H1 (cell line): Measurements from ENCODE around the gene DHH. TPM values are rescaled to one million over a fixed set of nuclear protein-coding genes. Genes with fewer than 3 reads are reported as not detected.

Experiments
- CTCF ChIA-PET: fragments of 300-600 bp; sonication (Branson Sonifier 250); formaldehyde crosslinking; loops from one replicate; lab custom pipeline; 2021; ENCODE audit not compliant: partially characterized antibody; lab: Charles Lee
- POLR2A ChIA-PET: fragments of 300-600 bp; sonication (Branson Sonifier 250); formaldehyde crosslinking; loops from one replicate; lab custom pipeline; 2021; ENCODE audit warnings: inconsistent platforms; ENCODE audit not compliant: partially characterized antibody; lab: Charles Lee
- DNase-seq, 2 experiments: peaks; one replicate each; pipeline versions ENCODE4 v3.0.0 to v3.0.0-alpha.2; 2010 to 2022; ENCODE audit warnings: low spot score in 2 of 2, low read depth in 1 of 2, mixed read lengths in 1 of 2
- FAIRE-seq: peaks from 2 replicates; lab custom pipeline; 2011; peaks lifted over from hg19 to GRCh38; lab: Jason Lieb, UNC
- H2AFZ ChIP-seq: 2 replicates; pipeline ENCODE4 v1.8.1; 2012; ENCODE audit warnings: low read length, inconsistent platforms
- H2AK5ac ChIP-seq: 2 replicates; pipeline ENCODE4 v1.6.1; 2013; ENCODE audit warnings: low read depth, low read length
- H2BK120ac ChIP-seq: replicated peaks from 2 replicates; pipeline ENCODE3; 2013; ENCODE audit warnings: low read depth, low read length, inconsistent platforms
- H2BK12ac ChIP-seq: 2 replicates; pipeline ENCODE4 v1.6.1; 2013; ENCODE audit warnings: low read depth, low read length
- H2BK15ac ChIP-seq: 2 replicates; pipeline ENCODE4 v1.6.1; 2013; ENCODE audit warnings: low read length
- H2BK20ac ChIP-seq: 2 replicates; pipeline ENCODE4 v1.6.1; 2013; ENCODE audit warnings: low read length
- H2BK5ac ChIP-seq: 2 replicates; pipeline ENCODE4 v1.6.1; 2013; ENCODE audit warnings: low read depth, low read length
- H3K14ac ChIP-seq: 2 replicates; pipeline ENCODE4 v1.6.1; 2013; ENCODE audit warnings: inconsistent platforms; ENCODE audit not compliant: insufficient read length
- H3K18ac ChIP-seq: 2 replicates; pipeline ENCODE4 v1.6.1; 2013; ENCODE audit warnings: low read length; ENCODE audit errors: extremely low read depth
- H3K23ac ChIP-seq: 2 replicates; pipeline ENCODE4 v1.6.1; 2013; ENCODE audit warnings: inconsistent platforms; ENCODE audit not compliant: insufficient read length
- H3K23me2 ChIP-seq: 2 replicates; pipeline ENCODE4 v1.6.1; 2013; ENCODE audit warnings: low read depth, low read length
- H3K27ac ChIP-seq: 2 replicates; pipeline ENCODE4 v1.6.1; 2011; ENCODE audit warnings: low read depth, low read length, inconsistent platforms
- H3K27me3 ChIP-seq, 4 experiments: replicated peaks in 1 of 4; 1 replicate in 1 of 4; 2 replicates in 3 of 4; pipeline versions ENCODE4 v1.6.1 to v1.8.1; 2011 to 2013; ENCODE audit warnings: low read length in 3 of 4, mild to moderate bottlenecking in 3 of 4, inconsistent platforms in 2 of 4, mixed read lengths in 2 of 4, moderate library complexity in 1 of 4; ENCODE audit not compliant: control insufficient read depth in 3 of 4, insufficient read depth in 3 of 4; ENCODE audit errors: extremely low read depth in 1 of 4
- H3K36me3 ChIP-seq, 4 experiments: 2 replicates each; pipeline versions ENCODE4 v1.6.1 to v1.8.1; 2011 to 2013; ENCODE audit warnings: mild to moderate bottlenecking in 4 of 4, low read length in 3 of 4, moderate library complexity in 2 of 4, control low read depth in 1 of 4, inconsistent platforms in 1 of 4; ENCODE audit not compliant: insufficient read depth in 4 of 4, control insufficient read depth in 2 of 4
- H3K4ac ChIP-seq: replicated peaks from 2 replicates; pipeline ENCODE3; 2013; ENCODE audit warnings: low read length, low read depth, mixed read lengths, inconsistent platforms; ENCODE audit not compliant: insufficient read length
- H3K4me1 ChIP-seq, 4 experiments: replicated peaks in 1 of 4; 1 replicate in 1 of 4; 2 replicates in 3 of 4; pipeline versions ENCODE4 v1.6.1 to v1.8.1; 2011 to 2013; ENCODE audit warnings: low read length in 3 of 4, inconsistent platforms in 2 of 4, mixed read lengths in 1 of 4; ENCODE audit not compliant: insufficient read depth in 4 of 4, control insufficient read depth in 3 of 4
- H3K4me2 ChIP-seq, 2 experiments: 2 replicates each; pipeline versions ENCODE4 v1.6.1 to v1.8.1; 2011 to 2013; ENCODE audit warnings: low read depth in 2 of 2, low read length in 2 of 2, control low read depth in 1 of 2, inconsistent platforms in 1 of 2, mild to moderate bottlenecking in 1 of 2; ENCODE audit not compliant: insufficient read depth in 1 of 2
- H3K4me3 ChIP-seq, 4 experiments: fragments of 200-600, 300-600 bp in 1 of 4; sonication (generic), shearing (Covaris generic), sonication (Bioruptor Twin) in 1 of 4; 2 replicates each; pipeline versions ENCODE4 v1.5.1 to v1.8.1; 2011 to 2016; ENCODE audit warnings: low read length in 4 of 4, low read depth in 3 of 4, control low read depth in 2 of 4, inconsistent platforms in 2 of 4, mild to moderate bottlenecking in 2 of 4, mixed read lengths in 1 of 4, moderate library complexity in 1 of 4; ENCODE audit not compliant: insufficient read depth in 2 of 4; ENCODE audit errors: extremely low read depth in 1 of 4
- H3K56ac ChIP-seq: replicated peaks from 2 replicates; pipeline ENCODE3; 2013; ENCODE audit warnings: low read depth, mild to moderate bottlenecking, mixed read lengths, low read length, inconsistent platforms; ENCODE audit not compliant: insufficient read length
- H3K79me1 ChIP-seq: 2 replicates; pipeline ENCODE4 v1.6.1; 2013; ENCODE audit warnings: low read depth, low read length, control low read depth
- H3K79me2 ChIP-seq, 2 experiments: 2 replicates each; pipeline versions ENCODE4 v1.6.1 to v1.8.1; 2012 to 2013; ENCODE audit warnings: low read length in 2 of 2, mild to moderate bottlenecking in 2 of 2, inconsistent platforms in 1 of 2; ENCODE audit not compliant: insufficient read depth in 2 of 2, control insufficient read depth in 1 of 2
- H3K9ac ChIP-seq, 4 experiments: replicated peaks in 1 of 4; 1 replicate in 1 of 4; 2 replicates in 3 of 4; pipeline versions ENCODE4 v1.6.1 to v1.8.1; 2011 to 2013; ENCODE audit warnings: low read depth in 3 of 4, low read length in 3 of 4, control low read depth in 2 of 4, mild to moderate bottlenecking in 2 of 4, moderate library complexity in 2 of 4, inconsistent platforms in 1 of 4; ENCODE audit errors: extremely low read depth in 1 of 4
- H3K9me3 ChIP-seq, 2 experiments: 2 replicates each; pipeline versions ENCODE4 v1.6.1 to v1.8.1; 2012 to 2013; ENCODE audit warnings: mild to moderate bottlenecking in 2 of 2, moderate library complexity in 2 of 2, control low read depth in 1 of 2, inconsistent platforms in 1 of 2, low read depth in 1 of 2, low read length in 1 of 2, mixed read lengths in 1 of 2; ENCODE audit not compliant: insufficient read depth in 2 of 2
- H4K20me1 ChIP-seq, 2 experiments: replicated peaks in 1 of 2; 2 replicates each; pipeline versions ENCODE3 to v1.8.1; 2011 to 2013; ENCODE audit warnings: inconsistent platforms in 2 of 2, low read length in 2 of 2, mild to moderate bottlenecking in 1 of 2; ENCODE audit not compliant: insufficient read depth in 2 of 2, control insufficient read depth in 1 of 2
- H4K5ac ChIP-seq: 2 replicates; pipeline ENCODE4 v1.6.1; 2013; ENCODE audit warnings: low read length, low read depth, mixed read lengths, inconsistent platforms; ENCODE audit not compliant: insufficient read length
- H4K8ac ChIP-seq: 2 replicates; pipeline ENCODE4 v1.8.0; 2013; ENCODE audit warnings: mild to moderate bottlenecking, moderate library complexity, low read length, inconsistent platforms; ENCODE audit not compliant: insufficient read depth; ENCODE audit errors: extremely low read depth
- H4K91ac ChIP-seq: replicated peaks from 2 replicates; pipeline ENCODE3; 2013; ENCODE audit warnings: low read length, mixed read lengths, inconsistent platforms; ENCODE audit not compliant: insufficient read length
- ATF3 ChIP-seq: IDR thresholded peaks from 2 replicates; pipeline ENCODE4 v1.6.1; 2011; ENCODE audit warnings: low read depth, mild to moderate bottlenecking, low read length; ENCODE audit not compliant: insufficient read depth
- CREB1 ChIP-seq: IDR thresholded peaks from 2 replicates; pipeline ENCODE4 v1.6.1; 2012; ENCODE audit warnings: inconsistent platforms
- EGR1 ChIP-seq: IDR thresholded peaks from 2 replicates; pipeline ENCODE4 v1.6.1; 2011; ENCODE audit warnings: low read depth, low read length, borderline replicate concordance
- EP300 ChIP-seq, 2 experiments: IDR thresholded peaks; 1 replicate in 1 of 2; 2 replicates in 1 of 2; pipeline ENCODE4 v1.6.1; 2011 to 2012; ENCODE audit warnings: low read depth in 2 of 2, low read length in 2 of 2, mild to moderate bottlenecking in 2 of 2, borderline replicate concordance in 1 of 2, inconsistent platforms in 1 of 2, moderate library complexity in 1 of 2
- EZH2 ChIP-seq: fragments of 200-600 bp; sonication (generic); IDR thresholded peaks from 2 replicates; pipeline ENCODE4 v1.7.1; 2012; ENCODE audit warnings: low read depth, mild to moderate bottlenecking, moderate library complexity, low read length, inconsistent platforms; ENCODE audit not compliant: severe bottlenecking
- GABPA ChIP-seq: IDR thresholded peaks from 2 replicates; pipeline ENCODE4 v1.6.1; 2011; ENCODE audit warnings: mild to moderate bottlenecking, low read length, moderate library complexity, borderline replicate concordance; ENCODE audit not compliant: insufficient read depth
- HDAC2 ChIP-seq, 2 experiments: fragments of 300-600 bp in 1 of 2; sonication (generic) in 1 of 2; IDR thresholded peaks; 2 replicates each; pipeline ENCODE4 v1.6.1; 2011 to 2012; ENCODE audit warnings: low read depth in 2 of 2, low read length in 2 of 2, mild to moderate bottlenecking in 2 of 2, moderate library complexity in 2 of 2, borderline replicate concordance in 1 of 2, inconsistent platforms in 1 of 2
- MAFK ChIP-seq: IDR thresholded peaks from 2 replicates; pipeline ENCODE4 v1.6.1; 2012; ENCODE audit warnings: low read depth, mild to moderate bottlenecking, improper control_type of control experiment, low read length
- NRF1 ChIP-seq: IDR thresholded peaks from 2 replicates; pipeline ENCODE4 v1.6.1; 2011; ENCODE audit warnings: mild to moderate bottlenecking, low read depth, low read length, improper control_type of control experiment
- POLR2AphosphoS5 ChIP-seq: IDR thresholded peaks from 2 replicates; pipeline ENCODE4 v1.6.1; 2011; ENCODE audit warnings: low read depth, low read length
- SRF ChIP-seq: IDR thresholded peaks from 2 replicates; pipeline ENCODE4 v1.6.1; 2011; ENCODE audit warnings: mild to moderate bottlenecking, low read depth, low read length, moderate library complexity
- TEAD4 ChIP-seq: IDR thresholded peaks from 2 replicates; pipeline ENCODE4 v1.6.1; 2012; ENCODE audit warnings: low read depth, low read length, inconsistent platforms, mixed read lengths
- WGBS, 2 experiments: shearing (Covaris generic) in 1 of 2; methylation state at CpG; one replicate each; pipeline versions ENCODE4 v1.1.6 to v1.1.7; 2013 to 2015; ENCODE audit warnings: low lambda C conversion rate in 2 of 2, mixed read lengths in 2 of 2, inconsistent platforms in 1 of 2, low coverage in 1 of 2, missing lambda C conversion rate in 1 of 2; ENCODE audit not compliant: insufficient replicate concordance in 2 of 2, insufficient coverage in 1 of 2, insufficient read length in 1 of 2; ENCODE audit errors: extremely low coverage in 1 of 2, missing lambda C conversion rate in 1 of 2; 5-methylcytosine and 5-hydroxymethylcytosine counted together
- polyA plus RNA-seq, 7 experiments: library from polyadenylated mRNA; depleted of rRNA in 3 of 7; stranded (reverse) in 5 of 7; unstranded in 2 of 7; fragments of >200 nt in 5 of 7; fragments of 200-250 nt in 2 of 7; gene quantifications; 1 replicate in 5 of 7; 2 replicates in 1 of 7; 4 replicates in 1 of 7; pipeline versions ENCODE4 v1.2.1 to v1.2.3, GENCODE V29; 2011 to 2013; ENCODE audit warnings: missing spikeins in 2 of 7, mixed read lengths in 2 of 7
- total RNA-seq: library from RNA; stranded (reverse); fragmentation: NEBNext Ultra II Directional; extraction: Animal tissue kit (Norgen Biotek cat#: 25700); gene quantifications from 2 replicates; pipeline ENCODE4 v1.2.1, GENCODE V29; 2021

DHH gene
- total and polyA plus RNA-seq, 2 of the 8 experiments (the other 6 are each of a cell fraction or from before 2014, with no cell fraction given) = 0.03 to 0.11 TPM

DNA sequence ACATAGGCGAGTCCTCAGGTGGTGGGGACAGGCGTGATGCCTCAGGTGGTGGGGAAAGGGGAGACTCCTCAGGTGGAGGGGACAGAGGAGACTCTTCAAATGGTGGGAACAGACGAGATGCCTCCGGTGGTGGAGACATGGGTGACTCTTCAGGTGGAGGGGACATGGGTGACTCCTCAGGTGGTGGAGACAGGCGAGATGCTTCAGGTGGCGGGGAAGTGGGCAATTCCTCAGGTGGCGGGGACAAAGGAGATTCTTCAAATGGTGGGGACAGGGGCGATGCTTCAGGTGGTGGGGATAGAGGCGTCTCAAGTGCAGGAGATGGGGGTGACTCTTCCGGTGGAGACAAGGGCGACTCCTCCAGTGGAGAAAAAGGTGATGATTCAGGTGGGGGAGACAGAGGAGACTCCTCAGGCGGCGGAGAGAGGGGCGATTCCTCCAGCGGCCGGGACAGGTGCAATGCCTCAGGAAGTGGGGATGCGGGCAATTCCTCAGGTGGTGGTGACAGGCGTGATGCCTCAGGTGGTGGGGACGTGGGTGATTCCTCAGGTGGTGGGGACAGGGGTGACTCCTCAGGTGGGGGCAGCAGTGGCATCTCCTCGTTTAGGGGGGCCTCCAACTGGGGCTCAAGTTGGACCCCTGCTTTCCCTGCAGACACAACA, 42.7 kb downstream of the DHH start:
- Histone ChIP-seq H3K4ac (no peak overlapping the region), H3K27me3 (no peaks in the 10 kb centered on the region), H2AK5ac (no peak overlapping the region), H3K4me3 (no peak overlapping the region), H3K4me1 (peaks cover 0 to 14% (median 1%) of the 10 kb centered on the region in 4 experiments; a peak in 5 of 7 replicates), H3K56ac (no peak overlapping the region), H4K8ac (no peak overlapping the region), H3K23me2 (no peaks in the 10 kb centered on the region), H3K14ac (no peak overlapping the region), H3K79me2 (peaks cover 22 to 35% of the 10 kb centered on the region in 2 experiments), H3K9me3 (no peaks in the 10 kb centered on the region), H2BK15ac (no peak overlapping the region), H2BK20ac (no peak overlapping the region), H2BK120ac (no peak overlapping the region), H4K91ac (no peak overlapping the region), H2BK5ac (no peak overlapping the region), H4K20me1 (peaks cover 27 to 57% of the 10 kb centered on the region in 2 experiments), H2BK12ac (no peak overlapping the region), H3K9ac (no peak overlapping the region), H3K36me3 (peaks cover 46 to 80% (median 74%) of the 10 kb centered on the region in 4 experiments), H2AFZ (no peak overlapping the region), H3K4me2 (no peak overlapping the region), H3K18ac (no peak overlapping the region), H3K79me1 (peaks cover 15% of the 10 kb centered on the region), H3K23ac (no peak overlapping the region), H4K5ac (no peak overlapping the region), H3K27ac (no peak overlapping the region)
- ChIA-PET POLR2A (interaction anchor here (1.0 kb wide), 2 partner anchors 8 to 18 kb away, joined by 3 read pairs; no protein-coding TSS in a partner anchor), CTCF (interaction anchor here (0.9 kb wide), 1 partner anchor 8 kb away, joined by 3 read pairs; no protein-coding TSS in a partner anchor)
- WGBS, 2 experiments = 90% methylated on average over 18 of the region's 20 CpGs; no CpG with 5 or more reads in 1 of the 2 experiments
- FAIRE-seq (no peak), DNase-seq (no peak)
- TF ChIP-seq EGR1 (no peak), CREB1 (no peak), HDAC2 (IDR thresholded peaks at IDR 0.05; ENCODE audit: borderline replicate concordance in 1 of 2, low read depth in 2 of 2, low read length in 2 of 2) (no peak), EZH2 (no peak), EP300 (IDR thresholded peaks at IDR 0.05; ENCODE audit: borderline replicate concordance in 1 of 2, low read depth in 2 of 2, low read length in 2 of 2) (no peak), POLR2AphosphoS5 (no peak), GABPA (no peak), SRF (no peak), TEAD4 (no peak), NRF1 (no peak), MAFK (no peak), ATF3 (no peak)
